ENCODE data around the gene PAGE1.
"Not testable (repeated sequence)": the region's sequence is repeated elsewhere in the genome, so short reads cannot be mapped to it uniquely, and the experiment has no call there.

DNA sequence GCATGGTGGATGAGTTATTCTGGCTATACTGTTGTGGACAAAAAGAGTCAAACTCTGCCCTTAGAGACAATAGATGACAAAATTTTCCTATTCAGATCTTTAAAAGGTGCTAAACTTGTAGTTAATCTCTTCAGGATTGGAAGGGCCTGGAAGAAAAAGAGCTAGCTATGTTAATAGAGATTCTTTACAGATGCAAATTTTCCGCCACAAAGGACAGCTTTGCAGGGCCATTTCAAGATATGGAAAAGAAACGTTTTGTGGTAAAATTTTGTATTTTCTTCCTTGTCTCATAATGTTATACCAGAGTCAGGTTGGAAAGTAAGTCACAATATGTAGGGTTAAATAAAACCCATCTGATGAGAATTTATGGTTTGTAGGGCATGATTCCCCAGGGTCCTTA is 24.3 kb upstream of the PAGE1 start:
- TF ChIP-seq, protein P1, sequence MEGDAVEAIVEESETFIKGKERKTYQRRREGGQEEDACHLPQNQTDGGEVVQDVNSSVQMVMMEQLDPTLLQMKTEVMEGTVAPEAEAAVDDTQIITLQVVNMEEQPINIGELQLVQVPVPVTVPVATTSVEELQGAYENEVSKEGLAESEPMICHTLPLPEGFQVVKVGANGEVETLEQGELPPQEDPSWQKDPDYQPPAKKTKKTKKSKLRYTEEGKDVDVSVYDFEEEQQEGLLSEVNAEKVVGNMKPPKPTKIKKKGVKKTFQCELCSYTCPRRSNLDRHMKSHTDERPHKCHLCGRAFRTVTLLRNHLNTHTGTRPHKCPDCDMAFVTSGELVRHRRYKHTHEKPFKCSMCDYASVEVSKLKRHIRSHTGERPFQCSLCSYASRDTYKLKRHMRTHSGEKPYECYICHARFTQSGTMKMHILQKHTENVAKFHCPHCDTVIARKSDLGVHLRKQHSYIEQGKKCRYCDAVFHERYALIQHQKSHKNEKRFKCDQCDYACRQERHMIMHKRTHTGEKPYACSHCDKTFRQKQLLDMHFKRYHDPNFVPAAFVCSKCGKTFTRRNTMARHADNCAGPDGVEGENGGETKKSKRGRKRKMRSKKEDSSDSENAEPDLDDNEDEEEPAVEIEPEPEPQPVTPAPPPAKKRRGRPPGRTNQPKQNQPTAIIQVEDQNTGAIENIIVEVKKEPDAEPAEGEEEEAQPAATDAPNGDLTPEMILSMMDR (IDR thresholded peaks at IDR 0.05; ENCODE audit: extremely low read depth in 1 of 2, insufficient read depth in 1 of 2, low read depth in 1 of 2, low read length in 2 of 2): not testable (repeated sequence)
- TF ChIP-seq EZH2 (IDR thresholded peaks at IDR 0.05; ENCODE audit: borderline replicate concordance, low read depth, low read length, severe bottlenecking); POLR2A (IDR thresholded peaks at IDR 0.05; ENCODE audit: low read depth, low read length); POLR2AphosphoS5 (IDR thresholded peaks at IDR 0.05; ENCODE audit: insufficient read depth, low read depth, low read length): not testable (repeated sequence)
